ENCODE data around the gene ANO7.
"Not testable (repeated sequence)": the region's sequence is repeated elsewhere in the genome, so short reads cannot be mapped to it uniquely, and the experiment has no call there.

ANO7 gene

DNA sequence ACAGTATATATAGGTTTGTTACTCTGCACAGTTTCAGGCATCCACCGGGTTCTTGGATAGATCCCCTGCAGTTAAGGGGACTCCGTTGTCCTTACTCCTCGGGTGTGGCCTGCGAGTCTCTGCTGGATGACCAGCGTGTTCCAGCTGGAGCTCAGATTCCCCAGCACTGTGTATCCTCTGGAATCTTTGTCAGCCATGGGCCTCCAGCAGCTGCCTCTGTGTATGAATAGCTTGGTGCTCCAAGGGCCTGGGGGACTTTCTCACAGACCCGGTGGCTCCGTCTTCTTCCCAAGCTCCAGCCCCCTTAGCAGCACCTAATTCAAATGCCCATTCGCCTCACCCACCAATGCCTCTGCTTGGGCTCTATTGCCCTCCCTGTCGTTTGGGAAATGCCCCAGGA lies 6.3 kb downstream of the ANO7 start:
- no peak for DNase-seq

DNA sequence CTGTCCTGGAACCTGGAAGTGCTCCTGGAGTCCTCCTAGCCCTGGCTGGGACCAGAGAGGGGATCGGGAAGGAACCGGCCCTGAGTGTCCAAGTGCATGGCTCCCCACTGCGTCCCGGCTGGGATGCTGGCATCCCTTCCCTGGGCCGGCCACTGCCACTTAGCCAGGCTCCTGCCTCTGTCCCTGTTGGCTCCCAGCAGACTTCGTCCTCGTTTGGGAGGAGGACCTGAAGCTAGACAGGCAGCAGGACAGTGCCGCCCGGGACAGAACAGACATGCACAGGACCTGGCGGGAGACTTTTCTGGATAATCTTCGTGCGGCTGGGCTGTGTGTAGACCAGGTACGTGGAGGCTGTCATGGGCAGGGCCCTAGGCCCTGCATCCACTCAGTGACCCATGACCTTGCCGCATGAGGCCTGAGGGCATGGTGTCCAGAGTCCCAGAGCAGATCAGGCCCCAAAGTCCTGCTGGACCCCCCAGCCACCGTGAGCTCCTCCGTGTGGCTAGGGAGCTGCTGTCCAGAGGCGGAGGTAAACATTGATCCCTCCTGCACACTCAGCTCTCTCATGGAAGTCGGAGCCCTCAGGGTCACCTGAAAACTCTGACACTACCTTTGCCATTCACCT lies 7.1 kb downstream of the ANO7 start:
- DNase-seq, result no peak

DNA sequence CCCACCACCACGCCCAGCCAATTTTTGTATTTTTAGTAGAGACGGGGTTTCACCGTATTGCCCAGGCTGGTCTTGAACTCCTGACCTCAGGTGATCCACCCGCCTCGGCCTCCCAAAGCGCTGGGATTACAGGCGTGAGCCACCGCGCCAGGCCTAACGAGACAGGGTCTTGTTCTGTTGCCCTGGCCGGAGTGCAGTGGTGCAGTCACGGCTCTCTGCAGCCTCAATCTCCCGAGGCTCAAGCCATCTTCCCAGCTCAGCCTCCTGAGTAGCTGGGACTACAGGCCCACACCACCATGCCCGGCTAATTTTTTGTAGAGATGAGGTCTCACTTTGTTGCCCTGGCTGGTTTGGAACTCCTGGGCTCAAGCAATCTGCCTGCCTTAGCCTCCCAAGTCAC lies 8.8 kb downstream of the ANO7 start:
- not testable (repeated sequence) for DNase-seq

DNA sequence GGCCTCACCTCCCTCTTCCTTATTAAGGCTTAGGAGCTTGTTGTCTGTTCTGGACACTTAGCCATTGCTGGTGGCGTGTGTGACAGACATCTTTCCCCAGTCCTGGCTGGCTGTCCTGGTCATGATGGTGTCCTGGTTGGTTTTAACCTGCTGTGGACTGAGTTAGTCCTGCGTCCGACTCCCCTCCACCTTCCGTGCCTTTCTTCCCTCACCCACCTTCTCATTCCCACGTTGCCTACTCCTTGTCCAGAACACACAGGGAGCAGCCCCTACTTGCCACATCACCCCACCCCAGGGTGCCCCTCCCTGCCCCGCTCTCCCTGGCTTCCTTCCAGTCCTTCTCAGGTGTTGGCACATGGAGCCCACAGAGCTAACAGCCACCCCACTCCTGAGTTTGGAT lies 9.5 kb downstream of the ANO7 start:
- DNase-seq, result no peak

DNA sequence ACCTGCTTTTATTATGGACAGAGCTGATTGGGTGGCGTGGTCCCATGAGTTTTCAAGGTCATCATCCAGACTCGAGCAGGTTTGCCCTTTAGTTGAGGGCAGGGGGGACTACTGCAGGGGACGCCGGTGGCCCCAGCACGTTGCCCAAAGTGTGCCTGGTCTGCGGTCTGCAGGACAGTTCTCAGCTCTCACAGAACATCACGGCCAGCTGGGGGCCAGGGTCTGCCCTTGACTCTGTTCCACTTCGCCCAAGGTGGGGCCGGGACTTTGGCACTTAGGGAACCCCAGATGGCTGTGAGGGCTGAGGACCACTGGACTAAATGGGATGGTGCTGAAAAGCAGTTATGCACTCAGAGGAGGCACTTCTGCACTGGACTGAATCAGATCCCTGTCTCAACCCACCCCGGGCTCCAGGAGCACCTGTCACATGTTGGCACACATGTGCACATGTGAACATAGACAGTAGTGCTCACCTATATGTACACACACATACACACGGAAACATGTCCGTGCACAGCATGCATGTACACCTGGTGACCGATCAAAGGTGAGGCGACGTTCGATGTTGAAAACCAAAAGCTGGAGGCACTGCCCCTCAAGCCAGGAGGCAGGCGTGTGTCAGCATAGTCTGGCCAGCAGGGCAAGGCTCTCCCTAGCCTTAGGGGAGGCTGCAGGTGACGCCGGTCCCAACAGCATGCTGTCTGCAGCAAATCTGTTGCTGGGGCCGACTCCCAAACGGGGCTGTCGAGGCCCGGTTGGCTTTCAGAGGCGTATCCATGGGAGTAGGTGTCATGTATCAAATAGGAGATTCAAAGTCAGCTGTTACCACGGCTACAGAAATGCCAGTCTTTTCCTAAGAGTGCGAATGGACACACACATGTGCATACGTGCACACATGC lies 10.2 kb downstream of the ANO7 start:
- no peak for DNase-seq

DNA sequence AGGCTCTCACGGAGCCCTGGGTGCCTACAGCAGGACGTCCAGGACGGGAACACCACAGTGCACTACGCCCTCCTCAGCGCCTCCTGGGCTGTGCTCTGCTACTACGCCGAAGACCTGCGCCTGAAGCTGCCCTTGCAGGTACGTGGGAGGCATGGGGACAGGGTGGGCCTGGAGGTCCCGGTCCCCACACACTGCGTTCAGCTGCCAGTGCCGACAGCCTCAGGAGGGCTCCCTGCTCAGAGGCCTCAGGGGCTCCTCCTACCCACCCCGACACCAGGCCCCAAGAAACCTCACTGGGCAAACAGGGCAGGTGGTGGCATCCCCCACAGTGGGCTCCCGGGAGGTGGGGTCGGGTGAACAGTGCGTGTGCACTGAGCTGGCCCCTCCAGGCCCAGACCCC lies 10.8 kb downstream of the ANO7 start:
- no peak for DNase-seq

DNA sequence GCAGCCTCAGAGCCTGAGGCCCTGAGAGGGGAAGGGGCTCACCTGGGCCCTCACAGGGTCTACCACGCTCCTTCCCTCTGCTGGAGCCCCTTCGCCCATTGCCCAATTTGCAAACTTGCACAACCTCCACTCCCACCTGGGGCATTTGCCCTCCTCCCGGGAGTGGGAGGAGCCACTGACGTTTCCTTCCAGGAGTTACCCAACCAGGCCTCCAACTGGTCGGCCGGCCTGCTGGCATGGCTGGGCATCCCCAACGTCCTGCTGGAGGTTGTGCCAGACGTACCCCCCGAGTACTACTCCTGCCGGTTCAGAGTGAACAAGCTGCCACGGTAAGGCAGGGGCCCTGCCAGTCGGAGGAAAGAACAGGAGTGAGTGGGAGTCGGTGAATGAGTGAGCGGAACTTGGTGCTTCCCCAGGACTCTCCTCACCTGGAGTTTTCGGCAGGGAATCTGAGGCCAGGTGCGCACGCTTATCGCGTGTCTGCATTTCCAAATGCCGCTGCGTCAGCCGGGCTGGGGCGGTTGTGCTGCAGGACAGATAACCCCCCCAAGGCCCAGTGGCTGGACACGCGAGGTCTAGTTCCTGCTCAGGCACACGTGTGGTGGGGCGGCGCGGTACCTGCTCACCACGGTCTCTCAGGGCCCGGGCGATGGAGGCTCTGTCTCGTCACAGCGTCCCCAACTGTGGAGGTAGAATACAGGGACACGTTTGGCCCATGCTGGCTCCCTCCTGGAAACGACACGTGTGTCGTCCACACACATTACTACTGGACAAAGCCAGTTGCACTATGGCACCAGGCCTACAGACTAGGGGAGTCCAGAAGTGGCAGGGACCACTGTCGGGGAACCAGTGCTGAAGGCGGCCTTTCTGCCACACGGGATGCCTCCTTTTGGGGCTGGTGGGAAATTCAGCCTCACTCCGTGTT lies 11.7 kb downstream of the ANO7 start:
- no peak for DNase-seq

DNA sequence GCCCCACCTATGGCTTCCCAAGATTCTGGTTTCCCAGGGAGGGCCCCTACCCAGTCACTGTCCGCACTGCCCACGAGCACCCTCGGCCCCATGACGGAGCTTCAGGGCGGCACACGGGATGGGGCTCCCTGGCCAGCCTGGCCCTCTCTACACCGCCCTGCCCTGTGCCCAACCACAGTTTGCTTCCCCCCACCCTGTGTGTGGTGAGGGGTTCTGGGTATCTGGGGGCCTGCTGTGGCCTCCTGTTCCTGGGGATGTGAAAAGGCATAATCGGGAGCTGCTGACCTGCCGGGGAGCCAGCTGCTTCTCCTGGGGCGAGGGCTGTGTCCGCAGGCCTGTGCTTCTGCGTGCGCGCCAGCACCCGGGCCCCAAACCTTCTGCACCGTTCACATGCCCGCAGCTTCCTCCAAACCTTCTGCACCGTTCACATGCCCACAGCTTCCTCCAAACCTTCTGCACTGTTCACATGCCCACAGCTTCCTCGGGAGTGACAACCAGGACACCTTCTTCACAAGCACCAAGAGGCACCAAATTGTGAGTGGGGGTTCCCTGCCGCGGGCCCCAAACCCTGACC lies 12.4 kb downstream of the ANO7 start:
- no peak for DNase-seq

DNA sequence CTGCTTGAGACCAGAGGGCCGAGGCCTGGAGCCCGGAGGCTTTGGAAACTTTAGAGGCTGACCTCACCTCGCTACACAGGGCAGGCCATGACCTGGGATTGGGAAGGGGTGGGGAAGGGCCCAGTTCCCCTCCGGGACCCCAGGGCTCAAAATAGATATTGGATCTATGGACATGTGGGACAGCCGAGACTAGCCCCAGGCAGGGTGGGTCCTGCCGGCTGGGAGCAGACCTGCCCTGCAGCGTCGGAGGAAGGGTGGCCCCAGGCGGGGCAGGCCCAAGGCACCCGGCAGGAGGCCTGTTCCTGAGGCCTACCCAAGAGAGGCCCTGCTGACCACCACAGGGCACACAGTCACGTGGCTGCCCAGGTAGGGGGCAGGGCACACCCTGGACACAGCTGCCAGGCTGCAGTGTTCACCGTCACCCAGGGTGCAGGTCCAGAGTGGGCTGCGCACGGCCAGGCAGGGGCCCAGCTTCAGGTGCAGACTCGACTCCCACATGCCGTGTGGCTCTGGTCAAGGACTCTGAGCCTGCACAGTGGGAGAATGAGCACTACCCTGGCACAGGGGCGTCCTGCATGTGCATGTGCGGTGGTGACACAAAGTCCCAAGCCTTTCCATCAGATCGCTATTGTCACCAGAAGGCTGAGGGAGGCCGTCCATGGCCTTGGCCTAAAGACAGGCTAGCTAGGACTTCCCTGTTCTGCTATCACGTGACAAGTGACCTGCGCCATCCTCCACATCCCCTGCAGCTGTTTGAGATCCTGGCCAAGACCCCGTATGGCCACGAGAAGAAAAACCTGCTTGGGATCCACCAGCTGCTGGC lies 13.2 kb downstream of the ANO7 start:
- no peak for DNase-seq

DNA sequence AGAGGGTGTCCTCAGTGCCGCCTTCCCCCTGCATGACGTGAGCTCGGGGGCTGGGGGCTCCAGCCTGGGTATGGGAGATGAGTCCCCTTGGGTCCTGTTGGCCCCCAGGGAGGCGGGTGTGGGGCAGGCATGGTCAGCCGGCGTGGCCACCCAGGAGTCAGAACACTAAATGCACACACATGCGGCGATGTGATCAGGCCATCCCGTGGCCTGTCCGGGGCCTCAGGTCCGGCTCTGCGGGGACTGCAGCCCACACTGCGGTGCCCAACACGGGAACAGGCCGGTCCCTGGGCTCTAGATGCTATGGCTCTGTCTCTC lies 13.8 kb downstream of the ANO7 start:
- DNase-seq, result no peak

DNA sequence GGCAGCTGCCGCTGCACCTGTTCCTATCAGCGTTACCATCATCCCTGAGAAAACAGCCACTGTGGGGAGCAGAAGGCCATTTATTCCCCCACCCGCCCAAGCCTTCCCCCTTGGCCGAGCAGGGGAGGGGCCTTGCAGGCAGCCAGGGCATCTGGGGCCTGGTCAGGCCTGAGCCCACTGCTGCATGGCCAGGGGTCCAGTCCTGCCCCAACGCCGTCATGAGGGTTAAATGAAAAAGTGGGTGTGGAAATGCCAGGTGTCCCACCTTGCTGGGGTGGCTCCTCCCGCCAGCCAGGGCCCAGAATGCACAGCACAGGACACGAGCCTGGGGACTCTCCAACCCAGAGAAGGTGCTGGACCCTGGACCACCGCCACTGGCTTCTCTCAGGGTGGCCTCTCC lies 14.2 kb downstream of the ANO7 start:
- DNase-seq, result no peak

DNA sequence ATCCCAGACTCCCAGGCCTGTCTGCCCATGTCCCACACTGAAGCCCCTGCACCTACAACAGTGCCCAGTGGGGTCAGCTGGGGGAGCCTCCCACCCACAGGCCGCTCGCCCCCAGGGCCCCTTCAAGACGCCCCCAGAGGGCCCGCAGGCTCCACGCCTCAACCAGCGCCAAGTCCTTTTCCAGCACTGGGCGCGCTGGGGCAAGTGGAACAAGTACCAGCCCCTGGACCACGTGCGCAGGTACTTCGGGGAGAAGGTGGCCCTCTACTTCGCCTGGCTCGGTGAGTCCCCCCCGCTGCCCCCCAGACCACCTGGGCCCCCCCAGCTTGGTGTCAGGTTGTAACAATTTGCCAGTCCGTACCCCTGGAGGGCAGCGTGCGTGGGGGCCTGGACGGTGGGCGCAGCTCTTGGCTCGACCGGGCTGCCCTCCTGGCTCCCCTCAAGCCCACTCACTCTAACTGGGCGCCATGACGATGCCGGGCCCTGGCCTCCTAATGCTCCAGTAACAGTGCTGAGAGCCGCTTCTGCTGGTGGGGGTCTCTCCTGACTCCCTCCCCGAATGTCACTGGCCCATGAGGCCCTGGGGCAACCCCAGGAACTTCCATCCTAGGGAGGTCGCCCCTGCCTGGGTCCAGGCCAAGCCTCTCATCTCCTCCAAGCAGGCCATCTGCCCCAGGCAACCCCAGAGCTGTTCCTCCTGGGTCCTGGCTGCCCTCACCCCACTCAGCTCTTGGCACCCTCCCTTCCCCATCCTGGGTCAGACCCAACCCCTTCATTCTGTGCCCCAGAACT lies 14.9 kb downstream of the ANO7 start:
- no peak for DNase-seq

DNA sequence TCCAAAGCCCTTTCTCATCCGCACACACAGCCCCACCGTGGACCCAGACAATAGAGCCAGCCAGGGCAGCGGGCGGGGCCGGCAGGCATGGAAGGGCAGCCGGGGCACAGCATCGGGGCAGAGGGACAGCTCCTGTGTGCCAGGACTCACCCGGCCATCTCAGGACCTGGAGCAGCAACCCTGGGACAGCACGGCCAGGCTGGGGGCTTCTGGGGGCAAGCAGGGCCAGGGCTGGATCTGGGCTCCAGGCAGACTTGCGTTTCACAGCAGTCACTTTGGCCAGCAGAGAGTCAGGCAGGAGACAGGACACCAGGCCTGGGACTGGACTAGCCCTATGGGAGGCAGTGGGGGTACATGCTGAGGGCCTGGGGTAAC lies 15.5 kb downstream of the ANO7 start:
- DNase-seq, result no peak

DNA sequence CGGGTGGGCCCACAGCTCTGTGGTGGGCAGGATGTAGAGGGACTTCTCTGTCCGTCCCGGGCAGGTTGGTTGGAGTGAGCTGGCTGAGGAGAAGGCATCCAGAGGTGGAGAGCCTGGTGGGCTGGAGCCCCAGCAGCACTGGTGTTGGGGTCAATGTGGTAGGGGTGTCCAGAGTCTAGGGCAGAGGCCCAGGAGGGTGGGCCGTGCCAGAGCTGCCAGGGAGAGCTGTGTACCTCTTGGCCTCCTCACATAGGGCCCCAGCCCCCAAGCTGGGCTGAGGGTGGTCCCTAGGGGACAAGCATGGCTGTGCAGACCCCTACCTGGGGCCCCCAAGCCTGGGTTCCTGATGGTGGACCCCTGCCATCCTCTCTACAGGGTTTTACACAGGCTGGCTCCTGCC lies 16.0 kb downstream of the ANO7 start:
- no peak for DNase-seq

DNA sequence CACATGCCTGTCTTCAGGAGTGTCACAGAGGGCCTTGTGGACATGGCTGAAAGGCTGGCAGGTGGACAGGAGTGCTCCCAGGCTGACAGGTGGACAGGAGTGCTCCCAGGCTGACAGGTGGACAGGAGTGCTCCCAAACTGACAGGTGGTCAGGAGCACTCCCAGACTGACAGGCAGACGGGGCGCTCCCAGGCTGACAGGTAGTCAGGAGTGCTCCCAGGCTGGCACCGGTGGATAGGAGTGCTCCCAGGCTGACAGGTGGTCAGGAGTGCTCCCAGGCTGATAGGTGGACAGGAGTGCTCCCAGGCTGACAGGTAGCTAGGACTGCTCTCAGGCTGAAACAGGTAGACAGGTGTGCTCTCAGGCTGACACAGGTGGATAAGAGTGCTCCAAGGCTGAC lies 16.6 kb downstream of the ANO7 start:
- no peak for DNase-seq

DNA sequence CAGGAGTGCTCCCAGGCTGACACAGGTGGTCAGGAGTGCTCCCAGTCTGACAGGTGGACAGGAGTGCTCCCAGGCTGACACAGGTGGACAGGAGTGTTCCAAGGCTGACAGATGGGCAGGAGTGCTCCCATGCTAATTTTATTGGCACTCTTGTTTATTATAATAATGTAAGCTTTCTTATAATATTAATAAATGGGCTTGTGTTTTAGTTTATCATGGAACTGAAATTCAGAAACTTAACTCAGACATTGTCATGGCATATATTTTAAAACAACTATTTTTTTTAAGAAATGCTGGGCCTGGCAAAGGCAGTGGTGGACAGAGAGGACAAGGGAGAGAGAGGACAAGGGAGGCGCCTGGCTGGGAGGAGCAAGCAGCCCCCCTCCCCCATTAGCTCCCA lies 18.7 kb downstream of the ANO7 start:
- no peak for DNase-seq

DNA sequence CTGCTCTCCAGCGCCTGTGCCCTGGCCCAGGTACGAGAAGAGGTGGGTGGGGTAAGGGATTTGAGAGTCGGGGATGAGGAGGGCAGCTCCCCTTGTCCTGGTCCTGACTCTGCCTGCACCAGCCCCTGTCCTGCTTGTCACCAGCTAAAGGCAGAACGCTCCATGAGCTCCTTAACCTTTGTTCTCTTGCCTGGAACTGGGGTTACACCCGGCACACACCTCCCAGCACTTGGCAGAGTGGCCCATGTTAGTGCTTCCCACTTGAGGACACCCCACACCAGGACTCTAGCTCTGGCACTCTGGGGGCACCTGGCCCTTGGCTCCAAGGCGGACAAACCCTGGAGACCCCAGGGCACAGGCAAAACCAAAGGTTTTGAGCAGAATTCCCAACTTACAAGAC lies 19.2 kb downstream of the ANO7 start:
- DNase-seq, result no peak

DNA sequence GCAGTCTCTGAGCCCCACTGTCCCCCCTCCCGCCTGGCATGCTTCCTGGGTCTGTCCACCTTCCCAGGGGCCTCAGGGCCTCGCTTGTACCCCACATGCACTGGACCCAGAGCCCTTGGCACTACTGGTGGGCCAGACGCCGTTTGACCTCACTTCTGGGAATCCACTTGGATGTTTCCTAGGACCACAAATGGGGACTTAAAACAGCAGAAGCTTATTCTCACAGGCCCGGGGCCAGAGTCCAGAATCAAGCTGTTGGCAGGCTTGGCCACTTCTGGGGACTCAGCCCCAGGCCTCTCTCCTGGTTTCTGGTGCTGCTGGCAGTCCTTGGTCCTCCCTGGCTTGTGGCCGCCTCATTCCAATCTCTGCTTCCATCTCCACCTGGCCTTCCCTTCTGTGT lies 19.6 kb downstream of the ANO7 start:
- no peak for DNase-seq

DNA sequence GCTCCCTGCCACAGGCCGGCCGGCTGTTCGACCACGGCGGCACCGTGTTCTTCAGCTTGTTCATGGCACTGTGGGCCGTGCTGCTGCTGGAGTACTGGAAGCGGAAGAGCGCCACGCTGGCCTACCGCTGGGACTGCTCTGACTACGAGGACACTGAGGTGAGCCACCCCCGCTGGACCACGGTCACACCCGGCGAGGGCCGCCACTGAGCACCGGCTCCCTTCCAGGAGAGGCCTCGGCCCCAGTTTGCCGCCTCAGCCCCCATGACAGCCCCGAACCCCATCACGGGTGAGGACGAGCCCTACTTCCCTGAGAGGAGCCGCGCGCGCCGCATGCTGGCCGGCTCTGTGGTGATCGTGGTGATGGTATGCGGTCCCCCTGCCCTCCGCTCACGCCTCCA lies 20.8 kb downstream of the ANO7 start:
- no peak for DNase-seq

DNA sequence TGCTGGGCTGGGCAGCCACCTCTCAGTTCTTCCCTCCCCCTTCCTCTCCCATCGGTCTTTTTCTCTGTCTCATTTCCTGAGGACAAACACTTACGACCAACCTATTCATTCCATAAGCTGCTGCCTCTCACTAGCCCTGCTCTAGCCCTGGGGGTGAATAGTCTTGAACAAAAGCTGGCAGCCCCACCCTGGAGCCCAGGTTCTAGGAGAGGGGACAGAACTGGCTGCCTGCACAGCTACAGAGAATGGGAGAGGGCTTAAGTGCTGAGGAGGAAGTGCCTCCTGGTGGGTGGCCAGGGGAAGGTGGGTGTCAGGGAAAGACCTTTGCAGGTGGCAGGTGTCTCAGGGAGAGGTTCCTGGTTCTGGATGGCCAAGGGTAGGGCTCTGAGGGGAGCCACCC lies 22.8 kb downstream of the ANO7 start:
- DNase-seq, result no peak

DNA sequence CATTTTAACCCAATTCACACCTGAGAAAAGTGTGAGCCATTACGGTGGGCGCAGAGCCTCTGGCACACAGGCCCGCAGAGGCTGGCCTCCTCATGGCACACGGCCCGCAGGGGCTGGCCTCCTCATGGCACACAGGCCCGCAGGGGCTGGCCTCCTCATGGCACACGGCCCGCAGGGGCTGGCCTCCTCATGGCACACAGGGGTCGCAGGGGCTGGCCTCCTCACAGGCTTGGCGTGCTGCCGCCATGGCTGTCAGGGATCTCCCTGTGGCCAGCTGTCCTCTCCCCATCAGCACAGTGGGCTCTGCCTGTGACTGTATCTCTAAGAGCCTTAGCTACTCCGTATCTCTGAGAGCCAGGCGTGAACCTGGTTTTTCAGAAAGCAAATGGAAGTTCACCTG lies 24.6 kb downstream of the ANO7 start:
- no peak for DNase-seq

DNA sequence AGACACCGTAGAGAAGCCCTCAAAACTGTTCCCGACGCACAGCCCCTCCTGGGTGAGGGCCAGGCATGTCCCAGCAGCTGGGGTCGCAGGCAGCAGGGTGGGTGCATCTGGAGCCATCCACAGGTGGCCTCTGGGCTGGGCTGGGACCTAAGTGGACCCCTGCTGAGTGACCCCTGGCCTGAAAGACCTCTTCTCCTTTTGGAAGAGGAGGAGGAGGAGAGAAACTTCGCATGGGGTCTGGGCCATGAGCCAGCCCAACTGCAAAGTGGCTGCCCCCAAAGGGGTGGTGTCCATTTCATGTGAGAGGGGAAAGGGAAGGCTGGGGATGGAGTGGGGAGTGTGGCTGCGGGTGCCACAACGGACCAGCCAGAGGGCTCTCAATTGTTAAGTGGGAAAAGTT lies 25.1 kb downstream of the ANO7 start:
- no peak for DNase-seq

All from fibroblast of upper back skin (primary cell).